HFF-Myc (cell line): Measurements from ENCODE around the gene KCNJ15.
A peak's percentile ranks its signal among the peaks of the same experiment; 100 is the strongest.
"Not testable (repeated sequence)": the region's sequence is repeated elsewhere in the genome, so short reads cannot be mapped to it uniquely, and the experiment has no call there.

Source experiments
- DNase-seq: peaks from one replicate; pipeline ENCODE4 v3.0.0-alpha.2; 2011; ENCODE audit warnings: low read depth; ENCODE audit errors: extremely low read depth
- H3K4me3 ChIP-seq: replicated peaks from 2 replicates; pipeline ENCODE4 v1.5.1; 2011; ENCODE audit warnings: low read depth, mild to moderate bottlenecking, control low read depth, low read length
- CTCF ChIP-seq: IDR thresholded peaks from 2 replicates; pipeline ENCODE4 v1.5.1; 2012; ENCODE audit warnings: mild to moderate bottlenecking, low read depth, low read length, control low read depth; ENCODE audit errors: missing control alignments

Gene KCNJ15

DNA sequence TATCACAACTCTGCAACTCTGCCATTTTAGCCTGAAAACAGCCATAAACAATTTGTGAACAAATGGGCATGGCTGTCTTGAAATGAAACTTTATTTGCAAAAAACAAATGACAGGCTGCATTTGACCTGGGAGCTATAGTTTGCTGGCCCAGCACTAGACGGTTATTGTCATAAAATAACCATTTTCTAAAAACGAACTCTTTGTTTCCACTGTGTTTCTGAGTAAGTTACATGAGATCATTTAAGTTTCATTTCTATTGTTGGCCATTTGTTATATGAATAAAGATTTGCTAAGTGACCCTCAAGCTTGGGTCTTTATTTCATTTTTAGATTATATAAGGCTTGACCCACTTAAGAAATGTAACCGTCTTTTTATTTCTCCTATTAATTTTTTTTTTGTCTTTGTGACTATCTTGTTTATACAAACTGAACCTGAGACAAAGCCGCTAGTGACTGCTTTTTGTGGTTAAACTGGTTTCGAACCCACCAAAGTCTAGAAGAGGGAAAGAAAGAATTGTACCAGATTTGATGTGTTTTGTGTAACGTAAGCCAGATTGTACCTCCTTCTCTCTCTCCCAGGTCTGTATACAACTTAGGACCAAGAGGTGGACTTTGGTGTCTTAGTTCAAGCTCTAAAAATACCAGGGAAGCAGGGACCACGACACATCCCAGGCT, 12.9 kb upstream of the KCNJ15 start:
- DNase-seq: no peak
- no peak overlapping the region for H3K4me3 ChIP-seq
- no peak for TF ChIP-seq CTCF

GRCh38 chr21:38244407-38244787, 12.4 kb upstream of the KCNJ15 start:
- TF ChIP-seq CTCF: no peak
- DNase-seq: no peak
- no peak overlapping the region for H3K4me3 ChIP-seq

DNA sequence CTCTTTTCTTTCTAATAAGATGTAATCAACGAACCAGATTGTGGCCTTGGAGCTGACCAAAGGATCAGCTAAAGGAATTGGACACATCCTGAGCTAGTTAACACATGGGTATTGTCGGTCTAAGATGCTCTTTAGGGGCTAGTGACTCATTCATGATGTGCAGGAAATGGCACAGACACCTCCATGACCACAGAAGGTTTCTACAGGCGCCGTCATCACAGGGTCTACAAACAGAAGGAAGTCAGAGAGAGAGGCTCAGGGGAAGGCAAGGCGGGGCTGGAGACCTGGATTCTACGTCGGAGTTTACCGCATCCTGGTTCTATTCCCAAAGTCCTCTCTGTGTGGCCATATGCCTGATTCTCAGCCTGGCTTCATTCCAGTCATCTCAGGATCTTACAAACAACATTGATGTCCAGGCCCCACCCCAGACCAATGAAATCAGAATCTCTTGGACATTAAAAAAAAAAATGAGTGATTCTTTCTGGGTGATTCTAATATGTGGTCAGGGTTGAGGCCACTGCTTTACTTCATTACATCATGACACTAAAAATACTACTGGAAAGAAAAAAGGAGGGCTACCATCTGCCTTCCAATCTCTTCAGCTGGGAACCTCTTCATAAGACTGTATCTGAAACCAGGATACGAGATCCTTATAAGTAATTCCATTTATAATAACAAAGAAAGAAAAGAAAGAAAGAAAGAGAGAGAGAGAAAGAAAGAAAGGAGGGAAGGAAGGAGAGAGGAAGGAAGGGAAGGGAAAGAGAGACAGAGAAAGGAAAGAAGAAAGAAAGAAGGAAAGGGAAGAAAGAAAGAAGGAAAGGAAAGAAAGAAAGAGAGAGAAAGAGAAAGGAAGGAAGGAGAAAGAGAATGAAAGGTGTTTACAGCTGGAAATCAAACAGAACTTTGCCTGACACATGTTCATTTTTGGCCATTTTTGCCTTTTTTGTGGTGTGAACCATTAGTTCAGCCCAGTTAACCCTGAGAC, 11.6 kb upstream of the KCNJ15 start:
- peak; percentile 98 for DNase-seq
- H3K4me3 ChIP-seq: no peak overlapping the region
- no peak for TF ChIP-seq CTCF

- no peak for TF ChIP-seq CTCF
- DNase-seq: no peak
Observed at GRCh38 chr21:38246511-38246910, 10.3 kb upstream of the KCNJ15 start.

GRCh38 chr21:38247054-38247453, 9.7 kb upstream of the KCNJ15 start:
- DNase-seq, H3K4me3 ChIP-seq: not testable (repeated sequence)

More at GRCh38 chr21:38246511-38246910, 10.3 kb upstream of the KCNJ15 start:
- H3K4me3 ChIP-seq: no peak overlapping the region

DNA sequence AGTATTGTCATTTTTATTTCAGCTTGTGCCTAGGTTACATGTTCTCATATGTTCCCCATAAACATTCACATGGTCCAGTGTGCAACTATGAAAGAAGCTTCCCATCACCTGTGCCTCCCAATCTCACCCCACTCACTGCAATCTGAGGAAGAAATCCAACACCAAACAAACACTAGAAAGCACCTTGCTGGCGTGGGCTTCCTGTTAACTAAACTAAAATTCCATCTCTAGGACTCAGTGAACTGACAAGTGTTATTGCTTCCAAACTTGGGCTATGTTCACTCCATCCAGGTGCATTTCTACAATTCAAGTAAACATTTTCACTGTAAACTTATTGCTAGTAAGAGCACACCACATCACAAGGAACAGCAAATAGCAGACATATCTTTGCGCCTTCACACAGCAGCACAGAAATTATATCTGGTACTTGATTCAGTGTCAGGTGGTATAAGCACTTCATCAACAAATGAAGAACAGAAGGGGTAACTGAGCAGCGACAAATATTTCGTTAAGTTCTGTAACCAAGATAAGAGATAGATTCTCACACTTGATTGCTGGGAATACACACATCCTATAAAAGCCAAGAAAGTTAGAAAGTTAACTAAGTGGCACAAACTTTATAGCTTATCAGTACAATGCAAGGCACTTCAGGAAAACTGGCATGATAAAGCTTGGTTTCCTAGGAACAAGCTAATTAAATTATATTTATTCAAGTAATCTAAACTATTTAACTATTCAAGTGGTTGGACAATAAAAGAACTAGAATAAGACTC, 8.9 kb upstream of the KCNJ15 start:
- TF ChIP-seq CTCF: no peak

More for the DNA sequence above, 8.9 kb upstream of the KCNJ15 start:
- no peak overlapping the region for H3K4me3 ChIP-seq
- DNase-seq: no peak
